Esophagus muscularis mucosa (tissue), 3 donors: Measurements from ENCODE around the gene CAMTA1.

Source experiments
- CTCF ChIP-seq, 3 experiments: fragments of 200-600 bp in 2 of 3; fragments of 450-650 bp in 1 of 3; sonication (generic) in 2 of 3; IDR thresholded peaks; one replicate each; pipeline ENCODE4 v1.5.1; 2017 to 2019; ENCODE audit warnings: antibody characterized with exemption in 3 of 3, mild to moderate bottlenecking in 2 of 3, moderate library complexity in 1 of 3
- POLR2A ChIP-seq: fragments of 450-650 bp; IDR thresholded peaks from one replicate; pipeline ENCODE4 v1.6.1; 2017; ENCODE audit warnings: antibody characterized with exemption, moderate library complexity, mild to moderate bottlenecking, low read depth
- POLR2AphosphoS5 ChIP-seq, 2 donors: sonication (generic); formaldehyde crosslinking; IDR thresholded peaks; one replicate each; pipeline ENCODE4 v1.6.1; 2017; ENCODE audit warnings: antibody characterized with exemption in 2 of 2

- TF ChIP-seq POLR2AphosphoS5 (IDR thresholded peaks at IDR 0.05) (no peak), CTCF (IDR thresholded peaks at IDR 0.05) (no peak), POLR2A (no peak)
Observed at GRCh38 chr1:6941786-6942185, 156.5 kb downstream of the CAMTA1 start.
